Measurements from ENCODE around the gene YOD1.

Gene YOD1

DNA sequence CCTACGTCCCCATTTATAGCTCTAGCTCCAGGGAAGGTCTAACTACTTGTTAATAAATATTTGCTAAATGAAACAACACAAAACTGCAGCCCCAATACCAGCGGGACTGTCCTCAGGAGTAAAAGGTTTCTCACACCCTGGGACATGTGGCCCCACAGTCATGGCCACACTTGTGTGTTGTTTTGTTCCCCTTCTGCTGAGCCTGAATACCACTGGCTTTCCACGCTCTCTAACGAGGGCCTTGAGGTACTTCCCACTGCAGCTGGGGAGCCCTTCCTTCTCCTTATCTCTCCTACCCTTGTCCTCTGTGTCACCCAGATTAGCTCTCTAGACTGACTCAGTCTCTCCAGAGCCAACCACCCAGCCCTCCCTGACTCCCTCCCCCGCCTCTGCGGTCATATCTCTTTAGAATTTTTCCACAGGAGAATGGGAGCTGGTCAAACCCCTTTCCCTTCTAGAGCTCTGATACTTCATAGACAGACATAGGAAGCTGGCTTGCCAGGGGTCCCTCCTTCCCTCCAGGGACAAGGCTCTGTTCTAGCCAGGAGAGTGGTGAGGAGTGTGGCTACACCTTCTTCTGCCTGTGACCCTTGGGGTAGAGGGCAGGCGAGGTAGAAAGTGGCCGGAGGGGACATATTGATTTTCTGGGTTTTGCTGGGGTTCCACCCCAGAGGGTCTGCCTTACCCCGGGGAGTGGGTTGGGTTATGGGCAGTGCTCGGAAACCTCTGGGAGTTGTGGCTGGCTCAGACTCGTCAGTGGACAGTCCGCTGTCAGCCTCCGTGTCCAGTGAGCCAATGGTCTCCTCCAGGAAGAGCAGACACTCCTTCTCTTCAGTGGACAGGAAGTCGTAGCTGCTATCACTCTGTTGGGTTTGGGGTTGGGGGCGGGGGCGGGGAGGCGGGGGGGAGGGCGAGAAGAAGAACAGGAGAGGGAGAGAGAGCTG lies 26.5 kb downstream of the YOD1 start:
- DNase-seq, result no peak

DNA sequence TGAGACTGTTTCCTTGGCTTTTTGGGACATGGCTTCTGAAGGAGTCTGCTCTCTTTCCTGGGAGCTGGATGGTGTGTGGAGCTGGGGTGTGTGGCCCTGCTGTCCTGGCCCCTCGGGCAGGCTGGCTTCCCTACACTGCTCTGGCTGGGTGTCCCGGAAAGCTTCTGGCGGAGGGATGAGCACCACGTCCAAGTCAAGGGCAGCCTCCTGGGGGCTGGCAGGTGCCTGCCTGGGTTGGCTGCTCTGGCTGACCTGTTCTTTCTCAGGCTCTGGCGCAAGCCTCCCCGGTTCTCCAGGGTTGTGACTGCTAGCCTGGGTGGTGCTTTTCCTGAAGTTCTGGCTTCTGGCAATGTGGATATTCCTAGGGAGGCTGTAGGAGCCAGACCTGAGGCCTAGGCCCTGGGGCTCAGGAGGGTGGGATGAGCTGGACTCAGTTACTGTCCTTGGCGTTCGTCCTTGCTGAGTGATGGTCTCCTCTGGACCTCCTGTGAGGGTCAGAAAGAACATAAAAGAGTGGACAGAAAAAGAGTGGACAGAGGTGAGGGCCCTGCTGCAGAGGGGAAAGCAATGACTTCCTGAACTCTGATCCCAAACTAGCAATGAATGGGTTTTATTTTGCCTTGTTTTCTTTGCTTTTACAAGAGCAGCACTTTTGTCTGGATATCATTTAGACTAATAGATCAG lies 27.9 kb downstream of the YOD1 start:
- DNase-seq, result no peak

DNA sequence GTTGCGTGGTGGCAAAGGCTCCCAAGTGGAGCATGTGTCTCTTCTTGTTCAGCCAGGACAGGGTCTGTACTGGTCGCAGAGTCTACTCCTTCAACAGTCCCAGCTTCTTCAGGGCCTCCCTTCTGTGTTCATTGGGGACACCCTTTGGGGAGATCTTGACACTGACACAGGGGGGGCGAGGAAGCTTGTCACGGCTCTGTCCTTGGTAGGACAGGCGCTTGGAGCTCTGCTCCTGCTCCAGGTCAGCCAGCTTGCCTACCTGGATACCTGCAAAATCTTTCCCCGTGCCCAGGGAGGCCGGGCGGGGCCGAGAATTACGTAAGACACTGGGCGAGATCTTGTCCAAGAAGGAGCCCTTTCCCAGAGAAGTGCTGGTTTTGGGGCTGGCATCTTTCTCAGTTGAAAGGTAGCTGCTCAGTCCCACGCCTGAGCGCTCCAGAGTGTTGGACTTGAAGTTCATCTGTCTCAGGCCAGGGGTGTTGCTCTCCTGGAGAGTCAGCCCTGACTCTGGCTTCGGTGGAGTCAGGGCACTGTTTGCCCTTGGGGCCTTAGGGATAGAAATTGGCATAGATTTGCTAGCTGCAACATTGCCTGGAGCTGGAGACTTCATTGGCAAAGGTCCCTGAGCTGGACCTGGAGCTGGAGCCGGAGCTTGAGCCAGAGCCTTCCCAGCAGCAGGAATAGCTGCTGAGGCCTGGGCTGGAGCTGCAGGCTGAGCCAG lies 29.0 kb downstream of the YOD1 start:
- DNase-seq, result no peak

DNA sequence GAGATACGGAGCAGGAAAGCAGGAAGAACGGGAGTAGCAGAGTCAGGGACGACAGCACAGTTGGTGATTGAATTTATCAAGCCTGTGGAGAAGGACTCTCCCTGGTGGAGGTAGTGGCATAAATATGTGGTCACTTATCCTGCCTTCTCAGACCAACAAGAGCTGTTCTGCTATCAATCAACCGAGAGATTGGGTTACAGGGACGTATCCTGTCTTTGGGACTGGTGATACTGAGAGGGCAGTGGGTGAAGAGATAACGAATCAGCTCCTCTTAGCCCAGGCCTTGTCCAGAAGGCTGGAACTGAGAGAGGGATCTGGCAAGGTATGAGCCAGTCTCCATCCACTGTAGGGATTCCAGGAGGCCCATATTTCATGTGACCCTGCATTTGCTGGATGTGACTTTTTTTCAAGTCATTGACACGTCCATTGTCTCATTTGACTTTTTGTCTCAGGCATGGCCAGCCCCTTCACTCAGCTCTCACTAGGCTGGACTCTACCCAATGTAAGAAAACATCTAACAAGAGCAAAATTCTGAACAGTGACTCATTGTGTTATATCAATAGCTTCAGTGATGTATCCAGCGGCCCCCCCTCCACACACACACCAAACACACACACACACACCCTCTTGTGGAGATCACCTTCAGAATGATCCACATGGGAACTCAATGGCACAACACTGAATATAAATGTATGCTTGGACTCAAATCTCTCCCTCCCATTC lies 29.7 kb downstream of the YOD1 start:
- DNase-seq, result peak; percentile 72

DNA sequence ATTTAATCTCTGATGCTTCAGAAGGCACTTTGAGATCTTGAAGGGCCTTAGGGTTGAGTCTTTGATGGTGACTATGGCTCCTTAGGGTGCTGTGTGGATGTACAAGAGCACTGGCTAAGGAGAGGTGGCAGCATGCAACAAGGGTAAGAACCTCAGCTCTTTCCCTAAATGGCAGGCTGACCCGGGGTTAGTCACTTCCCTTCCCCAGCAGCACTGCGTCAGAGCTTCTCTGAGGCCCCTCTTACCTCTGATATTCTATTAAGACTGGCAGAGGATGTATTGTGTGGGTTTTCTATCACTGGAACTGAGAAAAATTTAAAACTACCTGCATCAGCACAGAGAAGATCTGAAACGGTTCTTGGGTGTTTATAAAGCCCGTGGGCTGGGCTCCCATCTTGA lies 30.3 kb downstream of the YOD1 start:
- DNase-seq, result no peak

DNA sequence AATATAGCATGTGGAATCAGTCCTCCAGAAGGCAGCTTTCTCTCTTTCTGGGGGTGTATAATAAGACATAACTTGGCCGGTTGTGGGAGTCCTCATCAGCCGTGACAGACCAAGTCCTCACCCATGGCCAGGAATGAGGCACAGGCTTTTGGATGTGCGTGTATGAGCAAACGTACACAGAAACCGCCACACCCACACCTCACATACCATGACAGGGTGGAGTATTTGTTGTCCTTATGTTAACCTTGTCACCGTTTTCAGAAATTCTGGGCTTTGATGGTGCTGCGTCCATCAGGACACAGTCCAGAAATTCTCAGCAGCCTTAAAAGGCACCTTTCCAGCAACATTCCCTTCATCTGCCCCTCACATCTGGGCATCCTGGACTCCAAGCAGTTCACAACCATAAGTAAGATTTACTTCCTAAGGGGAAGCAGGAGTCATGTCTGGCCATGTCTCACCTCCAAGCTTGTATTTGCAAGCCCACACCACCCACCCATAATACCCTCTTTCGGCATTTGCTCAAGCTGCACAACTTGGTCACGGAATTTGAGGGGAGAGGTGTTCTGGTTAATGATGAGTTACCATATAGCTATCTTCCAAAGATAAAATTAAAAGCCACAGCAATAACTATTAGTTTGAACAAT lies 30.8 kb downstream of the YOD1 start:
- DNase-seq, result no peak

DNA sequence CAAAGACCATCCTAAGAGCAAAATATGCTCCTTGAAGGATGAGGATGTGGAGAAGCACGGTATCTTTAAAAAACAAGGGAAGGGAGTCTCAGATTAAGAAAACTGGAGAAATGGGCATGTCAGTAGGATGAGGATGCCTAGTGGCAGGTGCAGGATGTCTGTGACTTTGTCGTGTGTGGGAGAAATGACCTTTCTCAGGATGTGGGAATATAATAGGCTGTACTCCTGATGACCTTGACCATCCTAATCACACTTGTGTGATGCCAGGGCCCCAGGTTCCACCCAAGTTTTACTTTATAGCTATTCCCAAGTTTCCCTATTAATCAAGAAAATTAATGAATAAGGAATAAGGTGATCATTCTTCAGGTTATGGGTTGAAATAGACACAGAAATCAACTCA lies 31.3 kb downstream of the YOD1 start:
- no peak for DNase-seq

DNA sequence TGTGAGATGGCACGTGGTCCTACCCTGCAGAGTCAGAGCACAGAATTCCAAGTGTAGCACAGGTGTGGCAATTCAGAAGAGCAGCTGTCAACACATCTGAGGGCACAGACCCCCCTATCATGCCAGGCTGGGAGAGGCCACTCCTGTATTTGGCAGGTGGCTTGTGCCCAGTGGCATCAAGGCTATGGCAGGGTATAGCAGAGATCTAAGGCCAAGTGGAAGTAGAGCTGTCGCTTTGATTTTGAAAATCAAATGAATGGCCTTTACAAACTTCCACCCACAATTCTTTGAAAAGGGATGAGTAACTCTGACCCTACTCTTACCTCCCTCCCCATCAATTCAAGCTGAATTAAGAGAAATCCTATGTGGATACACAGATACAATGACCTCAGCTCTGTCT lies 31.8 kb downstream of the YOD1 start:
- no peak for DNase-seq

DNA sequence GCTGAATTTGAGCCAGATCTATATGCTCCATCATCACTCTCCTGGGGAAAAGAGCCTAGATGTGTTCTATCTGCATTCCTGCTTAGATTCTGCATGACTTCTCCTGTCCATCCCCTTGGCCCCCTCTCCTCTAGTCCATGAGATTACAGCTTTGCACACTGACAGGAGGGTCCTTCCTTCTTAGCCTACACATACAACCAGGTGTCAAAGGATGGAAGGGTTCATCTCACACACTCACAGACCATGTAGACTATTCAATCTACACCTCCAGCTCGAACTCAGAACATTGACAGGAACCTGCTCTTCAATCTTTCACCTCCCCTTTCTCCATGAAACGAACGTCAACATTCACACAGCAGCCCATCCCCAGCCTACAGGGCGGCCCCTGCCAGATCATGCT lies 32.3 kb downstream of the YOD1 start:
- DNase-seq, result no peak

DNA sequence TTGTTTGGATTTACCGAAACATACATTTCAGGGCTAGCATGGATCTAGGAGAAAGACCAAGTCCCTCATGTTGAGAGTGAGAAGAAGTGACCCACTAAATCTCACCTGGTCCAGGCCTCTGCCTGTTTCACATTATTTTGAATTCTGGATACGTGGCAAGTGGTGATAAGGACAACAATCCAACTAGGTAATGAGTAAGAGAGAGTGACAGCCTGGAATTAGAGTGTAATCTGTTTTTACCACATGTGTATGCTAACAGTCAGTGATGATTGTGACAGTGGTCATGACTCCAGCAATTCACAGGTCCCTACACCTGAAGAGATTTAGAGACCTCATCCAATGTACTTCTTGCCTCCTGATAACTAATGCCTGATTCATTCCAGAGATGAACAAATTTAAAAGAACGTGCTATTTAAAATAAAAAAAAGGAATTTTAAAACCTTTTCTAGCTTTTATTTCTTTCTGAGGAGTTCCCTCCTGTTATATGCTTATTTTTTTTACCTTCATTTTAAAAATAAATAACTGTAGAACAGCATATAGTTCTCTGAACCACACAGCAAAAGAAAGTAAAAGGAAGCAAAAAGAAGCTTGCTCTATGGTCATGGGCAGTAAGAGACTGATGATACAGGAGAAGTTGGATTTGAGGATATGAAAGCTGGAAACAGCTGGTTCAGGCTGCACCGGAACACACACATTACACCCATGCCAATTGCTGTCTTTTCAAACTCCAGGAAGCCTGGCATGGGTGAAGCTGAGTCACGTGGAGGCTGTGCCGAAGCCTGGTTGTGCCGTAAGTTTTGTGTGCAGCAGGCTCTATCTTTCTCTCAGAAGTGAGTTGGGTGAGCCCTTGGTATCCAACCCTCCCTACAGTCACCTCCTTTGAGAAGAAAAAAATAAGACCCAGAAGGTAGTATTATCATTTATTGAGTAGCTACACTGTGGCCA lies 33.1 kb downstream of the YOD1 start:
- no peak for DNase-seq

DNA sequence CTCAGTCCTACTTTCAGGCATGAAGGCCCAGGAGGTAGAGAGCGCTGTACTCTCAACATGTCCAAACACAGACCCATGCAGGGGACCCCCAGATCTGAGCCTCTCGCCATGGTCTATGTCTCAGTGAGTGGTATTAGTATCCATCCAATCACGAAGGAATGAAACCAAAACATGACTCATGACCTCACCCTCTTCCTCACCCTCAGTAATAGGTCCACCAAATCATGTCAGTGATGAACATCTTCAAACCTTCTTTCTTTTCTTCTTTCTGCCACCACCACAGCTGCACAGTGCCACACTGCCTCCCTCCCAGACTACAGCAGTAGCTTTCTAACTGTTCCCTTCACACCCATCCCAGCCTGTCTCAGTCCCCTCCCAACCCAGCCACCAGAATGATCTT lies 35.2 kb downstream of the YOD1 start:
- DNase-seq, result no peak

DNA sequence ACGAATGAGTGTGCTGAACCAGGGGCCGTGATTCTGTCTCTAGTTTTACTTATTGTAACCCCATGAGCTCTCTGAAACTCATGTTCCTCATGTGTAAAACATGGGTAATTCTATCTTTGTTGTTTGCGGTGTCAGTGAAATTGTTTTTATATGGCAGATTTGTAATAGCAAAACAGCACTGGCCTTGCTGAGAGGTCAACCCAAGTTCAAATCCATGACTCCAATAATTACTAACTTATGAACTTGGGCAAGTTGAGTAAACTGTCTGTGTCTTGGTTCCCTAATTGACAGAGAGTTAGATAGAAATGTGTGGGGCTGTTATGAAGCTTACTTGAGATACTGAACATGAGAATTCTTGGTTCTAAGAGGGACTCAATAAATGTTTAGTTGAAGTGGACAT lies 36.3 kb downstream of the YOD1 start:
- DNase-seq, result no peak

DNA sequence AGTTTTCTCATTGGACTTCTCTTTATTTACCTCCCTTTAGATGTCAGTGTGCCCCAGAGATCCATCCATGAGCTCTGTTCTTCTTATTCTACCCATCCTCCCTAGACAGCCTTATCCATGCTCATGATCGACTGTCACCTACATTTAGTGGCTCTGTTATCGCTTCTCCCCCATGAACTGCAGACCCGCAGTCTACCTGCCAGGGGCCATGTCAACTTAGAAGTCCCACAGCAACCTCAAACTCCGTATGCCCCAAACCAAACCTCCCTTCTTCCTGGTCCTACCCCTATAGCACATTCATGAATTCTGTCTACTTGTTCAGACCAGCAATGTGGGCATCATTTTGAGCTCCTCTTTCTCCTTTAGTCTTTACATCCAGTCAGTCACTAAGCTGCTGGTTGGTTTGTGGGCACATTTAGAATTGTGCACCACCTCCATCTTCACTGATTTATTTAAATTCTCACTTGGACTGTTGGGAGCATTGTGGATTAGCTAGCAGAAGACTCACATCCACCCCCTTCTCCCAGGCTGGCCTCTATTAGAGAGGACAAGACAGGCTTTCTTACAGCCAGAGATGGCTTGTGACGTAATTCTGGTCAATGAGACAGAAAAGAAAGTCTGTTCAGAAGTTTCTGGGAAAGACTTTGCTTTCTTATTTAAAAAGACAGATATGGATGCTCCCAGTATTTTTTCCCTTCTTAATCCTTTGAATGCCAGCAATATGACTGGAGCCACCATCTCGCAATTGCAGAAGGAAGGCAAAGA lies 37.5 kb downstream of the YOD1 start:
- DNase-seq, result no peak

DNA sequence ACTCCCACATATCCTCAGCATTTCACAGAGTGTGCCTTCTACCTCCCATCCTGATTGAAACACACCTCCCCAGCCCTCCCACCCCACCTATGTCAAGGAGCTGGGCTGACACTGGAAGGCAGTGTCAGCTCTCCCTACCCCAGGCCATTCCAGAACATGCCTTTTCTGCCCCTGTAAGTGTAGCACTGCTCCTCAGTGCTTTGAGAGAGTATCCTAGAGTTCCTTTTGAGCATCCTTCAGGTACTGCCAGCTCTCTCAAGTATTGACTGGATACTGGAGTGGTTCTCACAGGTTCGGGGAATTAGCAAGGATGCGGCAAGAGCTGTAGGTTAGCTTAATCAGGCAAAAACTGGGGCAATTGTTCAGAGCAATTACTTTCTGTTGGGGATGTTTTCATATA lies 40.3 kb downstream of the YOD1 start:
- DNase-seq, result no peak

DNA sequence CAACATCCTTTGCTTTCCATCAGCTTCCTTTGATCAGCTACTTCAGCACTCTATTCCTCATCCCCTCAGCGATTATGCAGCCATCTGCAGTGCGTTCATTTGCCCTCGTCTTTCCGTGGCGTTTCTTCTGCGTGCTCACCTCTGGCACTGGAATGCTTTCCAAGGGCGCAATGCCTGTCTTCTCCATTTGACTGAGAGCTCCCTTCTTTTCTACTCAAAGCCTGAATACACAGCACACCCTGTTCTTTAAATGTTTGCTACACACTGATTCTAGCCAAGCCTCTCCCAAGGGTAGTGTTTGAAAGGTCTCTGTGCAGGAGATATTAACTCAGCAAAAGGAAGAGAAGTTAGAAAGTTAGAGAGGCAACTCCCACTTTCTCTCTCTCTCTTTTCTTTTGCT lies 41.1 kb downstream of the YOD1 start:
- DNase-seq, result no peak

DNA sequence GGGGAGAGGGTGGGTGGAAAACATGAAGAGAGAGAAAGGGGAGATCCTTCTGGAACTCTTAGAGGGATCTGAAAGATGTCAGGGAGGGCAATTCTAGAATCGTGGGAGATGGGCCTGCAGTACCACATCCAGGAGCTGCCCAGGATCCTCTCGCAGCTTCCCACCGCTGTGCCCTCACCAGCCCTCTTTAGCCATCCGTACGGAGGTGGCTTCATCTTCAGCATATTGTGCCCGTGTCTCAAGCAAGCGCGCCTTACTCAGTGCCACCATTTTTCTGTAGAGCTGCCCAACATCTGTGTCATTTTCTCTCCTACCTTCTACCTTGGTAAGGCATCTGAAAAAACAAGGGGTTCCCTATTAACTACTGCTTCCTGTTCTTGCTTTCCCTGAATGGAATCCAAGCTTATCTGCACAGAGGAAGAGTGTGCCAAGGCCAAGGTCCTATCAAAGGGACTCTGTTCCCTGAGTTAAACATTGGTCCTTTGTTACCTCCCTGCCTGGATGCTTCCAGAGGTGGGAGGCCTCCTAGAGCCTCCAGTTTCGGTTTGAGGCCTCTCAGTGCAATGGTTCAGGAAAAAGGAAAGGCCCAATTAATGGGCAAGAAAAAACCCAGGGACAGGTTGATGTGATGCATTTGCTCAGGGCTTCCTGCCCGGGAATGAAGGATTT lies 41.7 kb downstream of the YOD1 start:
- DNase-seq, result no peak

DNA sequence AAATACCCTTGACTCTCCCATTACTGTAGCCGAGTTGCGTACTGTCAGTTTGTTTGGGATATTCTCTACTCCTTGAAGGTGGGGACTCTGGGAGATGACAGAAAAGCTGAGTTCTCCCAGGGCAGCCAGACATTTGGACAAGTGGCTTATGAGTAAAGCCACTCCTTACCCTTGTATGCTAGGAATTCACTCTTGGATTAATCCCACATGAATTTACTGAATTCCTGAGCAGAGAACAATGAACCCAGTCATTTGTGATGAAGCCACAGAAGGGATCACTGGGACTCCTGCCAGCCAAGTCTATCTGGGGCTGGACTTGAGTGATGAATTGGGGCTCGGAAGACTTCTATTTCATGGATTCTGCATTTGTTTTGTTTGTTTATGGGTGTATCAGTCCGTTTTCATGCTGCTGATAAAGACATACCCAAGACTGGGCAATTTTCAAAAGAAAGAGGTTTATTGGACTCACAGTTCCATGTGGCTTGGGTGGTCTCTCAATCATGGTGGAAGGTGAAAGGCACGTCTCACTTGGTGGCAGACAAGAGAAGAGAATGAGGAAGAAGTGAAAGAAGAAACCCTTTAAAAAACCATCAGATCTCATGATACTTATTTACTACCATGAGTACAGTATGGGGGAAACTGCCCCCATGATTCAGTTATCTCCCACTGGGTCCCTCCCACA lies 43.5 kb downstream of the YOD1 start:
- DNase-seq, result peak; percentile 96

DNA sequence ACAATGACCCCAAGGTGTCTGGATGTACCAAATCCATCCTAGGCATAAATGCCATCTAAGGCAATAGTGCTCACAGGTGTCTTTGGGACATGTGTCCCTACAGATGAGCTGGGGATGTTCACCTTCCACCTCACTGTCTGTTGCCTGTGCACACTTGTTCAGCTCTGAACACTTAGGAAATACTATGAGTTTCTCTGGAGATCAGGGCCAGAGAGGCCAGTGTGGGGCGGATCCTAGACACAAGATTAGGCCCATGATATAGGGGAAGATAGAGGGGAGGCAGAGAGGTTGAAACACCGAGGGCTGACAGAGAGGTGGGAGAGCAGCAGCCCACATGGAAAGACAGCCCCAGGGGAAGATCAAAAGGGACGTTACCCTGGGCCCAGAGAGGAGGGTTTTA lies 44.1 kb downstream of the YOD1 start:
- no peak for DNase-seq

DNA sequence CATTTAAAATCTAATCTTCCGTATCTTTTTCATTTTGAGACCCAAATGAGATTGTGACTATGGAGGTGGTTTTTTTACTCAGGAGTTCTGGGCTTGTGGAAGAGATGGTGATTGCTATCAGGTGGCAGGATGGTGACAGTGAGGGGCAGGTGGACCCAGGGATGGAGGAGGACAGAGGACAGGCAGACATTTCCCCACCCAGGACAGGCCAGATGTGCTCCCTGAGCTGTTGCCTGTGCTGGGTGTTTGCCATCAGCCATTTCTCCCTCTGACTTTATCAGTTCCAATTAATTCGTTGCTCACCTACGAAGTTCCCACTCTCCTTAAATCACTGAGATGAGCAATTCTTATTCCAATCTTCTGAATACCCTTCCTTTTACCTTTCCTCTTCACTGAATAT lies 44.9 kb downstream of the YOD1 start:
- DNase-seq, result no peak

Data from fibroblast of skin of back (primary cell).